ENCODE measurements around the gene NOS3.

Gene NOS3

DNA sequence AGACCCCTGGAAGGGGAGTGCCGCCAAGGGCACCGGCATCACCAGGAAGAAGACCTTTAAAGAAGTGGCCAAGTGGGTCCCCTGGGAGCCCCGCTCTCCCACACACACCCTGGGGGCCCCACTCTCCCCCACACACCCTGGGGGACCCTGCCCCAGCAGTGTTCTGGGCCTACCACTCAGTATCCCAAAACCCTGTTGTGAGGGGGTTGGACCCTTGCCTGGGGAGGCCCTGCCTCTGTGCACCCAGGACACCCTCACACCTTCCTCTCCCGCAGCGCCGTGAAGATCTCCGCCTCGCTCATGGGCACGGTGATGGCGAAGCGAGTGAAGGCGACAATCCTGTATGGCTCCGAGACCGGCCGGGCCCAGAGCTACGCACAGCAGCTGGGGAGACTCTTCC is 10.7 kb downstream of the NOS3 start:
- H3K4me3 ChIP-seq (ENCODE audit: low read length): no peak overlapping the region
- no peak for DNase-seq (ENCODE audit: low read depth)
- TF ChIP-seq, protein P1, sequence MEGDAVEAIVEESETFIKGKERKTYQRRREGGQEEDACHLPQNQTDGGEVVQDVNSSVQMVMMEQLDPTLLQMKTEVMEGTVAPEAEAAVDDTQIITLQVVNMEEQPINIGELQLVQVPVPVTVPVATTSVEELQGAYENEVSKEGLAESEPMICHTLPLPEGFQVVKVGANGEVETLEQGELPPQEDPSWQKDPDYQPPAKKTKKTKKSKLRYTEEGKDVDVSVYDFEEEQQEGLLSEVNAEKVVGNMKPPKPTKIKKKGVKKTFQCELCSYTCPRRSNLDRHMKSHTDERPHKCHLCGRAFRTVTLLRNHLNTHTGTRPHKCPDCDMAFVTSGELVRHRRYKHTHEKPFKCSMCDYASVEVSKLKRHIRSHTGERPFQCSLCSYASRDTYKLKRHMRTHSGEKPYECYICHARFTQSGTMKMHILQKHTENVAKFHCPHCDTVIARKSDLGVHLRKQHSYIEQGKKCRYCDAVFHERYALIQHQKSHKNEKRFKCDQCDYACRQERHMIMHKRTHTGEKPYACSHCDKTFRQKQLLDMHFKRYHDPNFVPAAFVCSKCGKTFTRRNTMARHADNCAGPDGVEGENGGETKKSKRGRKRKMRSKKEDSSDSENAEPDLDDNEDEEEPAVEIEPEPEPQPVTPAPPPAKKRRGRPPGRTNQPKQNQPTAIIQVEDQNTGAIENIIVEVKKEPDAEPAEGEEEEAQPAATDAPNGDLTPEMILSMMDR (IDR thresholded peaks at IDR 0.05; ENCODE audit: insufficient read depth, low read depth, low read length, missing control alignments): no peak

DNA sequence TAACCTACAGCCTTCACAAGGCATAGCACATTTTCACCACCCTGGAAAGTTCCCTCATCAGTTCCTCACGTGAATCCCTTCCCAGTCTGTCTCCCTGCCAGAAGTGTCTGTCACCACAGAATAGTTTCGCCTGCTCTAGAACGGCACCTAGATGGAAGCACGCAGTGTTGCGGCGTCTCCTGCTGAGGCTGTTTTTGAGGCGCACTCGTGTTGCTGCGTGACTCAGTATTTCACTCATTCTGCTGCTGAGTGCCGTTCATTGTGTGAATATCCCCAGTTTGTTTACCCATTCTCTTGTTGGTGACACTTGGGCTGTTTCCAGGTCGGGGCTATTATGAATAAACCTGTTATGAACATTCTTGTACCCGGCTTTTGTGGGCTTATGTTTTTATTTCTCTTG is 12.8 kb downstream of the NOS3 start:
- DNase-seq (ENCODE audit: low read depth): peak; percentile 63
- TF ChIP-seq, protein P1 (IDR thresholded peaks at IDR 0.05; ENCODE audit: insufficient read depth, low read depth, low read length, missing control alignments): peak; percentile 24
- no peak overlapping the region for H3K4me3 ChIP-seq (ENCODE audit: low read length)

DNA sequence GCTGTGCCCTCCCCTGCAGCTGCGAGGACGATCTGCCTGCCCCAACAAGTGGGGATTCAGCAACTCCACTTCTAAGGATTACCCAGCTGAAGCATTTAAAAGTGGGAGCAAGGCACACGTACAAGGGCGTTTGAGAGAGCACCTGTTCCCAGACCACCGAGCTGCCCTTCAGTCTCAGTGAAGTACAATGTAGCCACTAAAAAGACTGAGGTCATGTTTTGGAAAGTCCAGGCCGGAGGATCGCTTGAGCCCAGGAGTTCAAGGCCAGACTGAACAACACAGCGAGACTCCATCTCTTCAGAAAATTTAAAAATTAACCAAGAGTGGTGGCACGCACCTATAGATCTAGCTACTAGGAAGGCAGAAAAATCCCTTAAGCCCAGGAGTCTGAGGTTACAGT is 14.7 kb downstream of the NOS3 start:
- TF ChIP-seq, protein P1 (IDR thresholded peaks at IDR 0.05; ENCODE audit: insufficient read depth, low read depth, low read length, missing control alignments): no peak
- no peak overlapping the region for H3K4me3 ChIP-seq (ENCODE audit: low read length)
- no peak for DNase-seq (ENCODE audit: low read depth)

DNA sequence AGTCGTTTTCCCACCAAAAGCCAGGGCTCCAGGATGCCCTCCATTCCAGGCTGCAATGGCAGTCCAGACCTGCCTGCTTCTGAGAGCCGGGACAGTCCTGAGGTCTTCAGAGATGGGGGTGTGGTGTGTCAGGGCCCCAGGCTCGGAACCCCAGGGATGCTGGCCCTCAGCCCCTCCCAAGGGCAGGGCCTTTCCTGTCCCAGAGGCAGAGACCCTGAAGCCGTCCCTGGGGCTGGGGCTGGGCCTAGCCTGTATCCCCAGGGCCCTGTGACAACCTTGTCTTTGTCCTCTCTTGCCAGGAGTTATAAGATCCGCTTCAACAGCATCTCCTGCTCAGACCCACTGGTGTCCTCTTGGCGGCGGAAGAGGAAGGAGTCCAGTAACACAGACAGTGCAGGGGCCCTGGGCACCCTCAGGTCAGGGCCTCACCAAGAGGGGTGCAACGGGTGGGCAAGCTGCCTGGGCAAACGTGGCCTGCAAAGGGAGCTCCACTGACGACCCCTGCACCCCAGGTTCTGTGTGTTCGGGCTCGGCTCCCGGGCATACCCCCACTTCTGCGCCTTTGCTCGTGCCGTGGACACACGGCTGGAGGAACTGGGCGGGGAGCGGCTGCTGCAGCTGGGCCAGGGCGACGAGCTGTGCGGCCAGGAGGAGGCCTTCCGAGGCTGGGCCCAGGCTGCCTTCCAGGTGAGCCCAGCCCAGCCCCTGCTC is 15.9 kb downstream of the NOS3 start:
- no peak overlapping the region for H3K4me3 ChIP-seq (ENCODE audit: low read length)
- TF ChIP-seq, protein P1 (IDR thresholded peaks at IDR 0.05; ENCODE audit: insufficient read depth, low read depth, low read length, missing control alignments): no peak
- DNase-seq (ENCODE audit: low read depth): no peak

DNA sequence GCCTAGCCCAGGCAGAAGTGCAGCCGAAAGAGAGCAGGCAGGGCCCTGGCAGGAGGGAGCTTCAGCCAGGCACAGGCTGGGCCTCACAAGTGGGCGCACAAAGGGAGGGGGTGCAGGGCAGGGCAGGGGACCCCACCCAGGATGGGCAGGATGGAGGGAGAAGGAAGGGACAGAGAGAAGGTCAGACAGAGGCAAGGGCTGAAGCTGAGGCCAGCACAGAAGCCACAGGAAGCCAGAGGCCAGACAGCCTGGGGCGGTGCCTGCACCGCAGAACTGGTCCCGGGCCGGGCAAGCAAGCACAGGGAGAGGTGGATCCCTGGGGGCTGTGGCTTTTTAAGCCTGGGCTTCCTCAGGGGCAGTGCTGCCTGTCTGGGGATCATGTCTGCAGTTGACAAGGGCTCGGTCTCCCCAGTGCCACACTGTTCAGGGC is 16.7 kb downstream of the NOS3 start:
- no peak for DNase-seq (ENCODE audit: low read depth)
- TF ChIP-seq, protein P1 (IDR thresholded peaks at IDR 0.05; ENCODE audit: insufficient read depth, low read depth, low read length, missing control alignments): no peak
- H3K4me3 ChIP-seq (ENCODE audit: low read length): no peak overlapping the region

DNA sequence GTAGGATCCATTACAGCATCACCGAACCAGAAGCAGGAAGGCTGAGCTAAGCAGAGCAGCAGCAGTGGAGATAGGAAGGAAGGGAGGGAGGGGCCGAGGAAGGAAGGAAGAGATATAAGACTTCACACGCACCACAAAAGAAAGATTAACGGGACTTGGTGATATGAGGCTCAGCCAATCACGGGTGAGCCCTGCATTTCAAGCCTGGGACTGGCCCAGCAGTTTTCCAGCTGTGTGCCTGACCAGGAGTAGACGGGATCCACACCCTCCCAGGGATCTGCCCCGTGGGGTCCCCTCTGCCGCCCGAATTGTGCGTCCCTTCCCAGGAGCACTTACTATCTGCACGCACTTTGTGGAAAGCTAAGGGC is 17.3 kb downstream of the NOS3 start:
- TF ChIP-seq, protein P1 (IDR thresholded peaks at IDR 0.05; ENCODE audit: insufficient read depth, low read depth, low read length, missing control alignments): no peak
- no peak for DNase-seq (ENCODE audit: low read depth)
- H3K4me3 ChIP-seq (ENCODE audit: low read length): no peak overlapping the region
